ENCODE data around the gene RABL2B. TPM values are rescaled to one million over a fixed set of nuclear protein-coding genes. Genes with fewer than 3 reads are reported as not detected.

The RABL2B gene
- total RNA-seq, 1 donor from 2014 or later, result 32.1 TPM

- Mint-ChIP-seq H3K4me1 (ENCODE audit: low read depth) (peaks cover 5% of the 10 kb centered on the region), H3K4me3 (ENCODE audit: unreplicated experiment) (no peak overlapping the region), H3K27ac (ENCODE audit: unreplicated experiment) (no peak overlapping the region), H3K36me3 (ENCODE audit: low read depth) (no peaks in the 10 kb centered on the region), H3K27me3 (ENCODE audit: low read depth) (peaks cover 7% of the 10 kb centered on the region), H3K9me3 (ENCODE audit: low read depth) (no peaks in the 10 kb centered on the region)
- TF ChIP-seq CTCF (IDR thresholded peaks at IDR 0.05), result no peak
- DNase-seq (ENCODE audit: low spot score), result peak; percentile 90
Measured at GRCh38 chr22:50730941-50731661, 52.3 kb downstream of the RABL2B start.

- peaks cover 5% of the 10 kb centered on the region for H3K4me1 Mint-ChIP-seq (ENCODE audit: low read depth)
Measured at GRCh38 chr22:50730013-50730891, 53.2 kb downstream of the RABL2B start.

GRCh38 chr22:50729391-50730012 lies 53.9 kb downstream of the RABL2B start:
- Mint-ChIP-seq H3K36me3 (ENCODE audit: low read depth) (no peaks in the 10 kb centered on the region), H3K4me1 (ENCODE audit: low read depth) (peaks cover 5% of the 10 kb centered on the region), H3K27me3 (ENCODE audit: low read depth) (peaks cover 7% of the 10 kb centered on the region), H3K9me3 (ENCODE audit: low read depth) (no peaks in the 10 kb centered on the region), H3K27ac (ENCODE audit: unreplicated experiment) (no peak overlapping the region), H3K4me3 (ENCODE audit: unreplicated experiment) (no peak overlapping the region)
- no peak for TF ChIP-seq CTCF (IDR thresholded peaks at IDR 0.05)
- peak; percentile 86 for DNase-seq (ENCODE audit: low spot score)

More at GRCh38 chr22:50730013-50730891, 53.2 kb downstream of the RABL2B start:
- no peaks in the 10 kb centered on the region for H3K36me3 Mint-ChIP-seq (ENCODE audit: low read depth)
- H3K4me3 Mint-ChIP-seq (ENCODE audit: unreplicated experiment), result no peak overlapping the region
- H3K27me3 Mint-ChIP-seq (ENCODE audit: low read depth), result peaks cover 7% of the 10 kb centered on the region
- TF ChIP-seq CTCF (IDR thresholded peaks at IDR 0.05), result no peak
- no peak overlapping the region for H3K27ac Mint-ChIP-seq (ENCODE audit: unreplicated experiment)
- H3K9me3 Mint-ChIP-seq (ENCODE audit: low read depth), result no peaks in the 10 kb centered on the region
- peak; percentile 86 for DNase-seq (ENCODE audit: low spot score)

- Mint-ChIP-seq H3K9me3 (ENCODE audit: low read depth) (no peaks in the 10 kb centered on the region), H3K27me3 (ENCODE audit: low read depth) (peaks cover 2% of the 10 kb centered on the region), H3K4me3 (ENCODE audit: unreplicated experiment) (no peak overlapping the region), H3K4me1 (ENCODE audit: low read depth) (peaks cover 4% of the 10 kb centered on the region), H3K36me3 (ENCODE audit: low read depth) (no peaks in the 10 kb centered on the region), H3K27ac (ENCODE audit: unreplicated experiment) (no peak overlapping the region)
- peak; percentile 79 for DNase-seq (ENCODE audit: low spot score)
- no peak for TF ChIP-seq CTCF (IDR thresholded peaks at IDR 0.05)
Measured at GRCh38 chr22:50728523-50728931, 54.9 kb downstream of the RABL2B start.
